ENCODE data around the gene KRT33B. TPM values are rescaled to one million over a fixed set of nuclear protein-coding genes. Genes with fewer than 3 reads are reported as not detected.
"Not testable (repeated sequence)": the region's sequence is repeated elsewhere in the genome, so short reads cannot be mapped to it uniquely, and the experiment has no call there.

Gene KRT33B
- total RNA-seq, 1 donor from 2014 or later = not detected

DNA sequence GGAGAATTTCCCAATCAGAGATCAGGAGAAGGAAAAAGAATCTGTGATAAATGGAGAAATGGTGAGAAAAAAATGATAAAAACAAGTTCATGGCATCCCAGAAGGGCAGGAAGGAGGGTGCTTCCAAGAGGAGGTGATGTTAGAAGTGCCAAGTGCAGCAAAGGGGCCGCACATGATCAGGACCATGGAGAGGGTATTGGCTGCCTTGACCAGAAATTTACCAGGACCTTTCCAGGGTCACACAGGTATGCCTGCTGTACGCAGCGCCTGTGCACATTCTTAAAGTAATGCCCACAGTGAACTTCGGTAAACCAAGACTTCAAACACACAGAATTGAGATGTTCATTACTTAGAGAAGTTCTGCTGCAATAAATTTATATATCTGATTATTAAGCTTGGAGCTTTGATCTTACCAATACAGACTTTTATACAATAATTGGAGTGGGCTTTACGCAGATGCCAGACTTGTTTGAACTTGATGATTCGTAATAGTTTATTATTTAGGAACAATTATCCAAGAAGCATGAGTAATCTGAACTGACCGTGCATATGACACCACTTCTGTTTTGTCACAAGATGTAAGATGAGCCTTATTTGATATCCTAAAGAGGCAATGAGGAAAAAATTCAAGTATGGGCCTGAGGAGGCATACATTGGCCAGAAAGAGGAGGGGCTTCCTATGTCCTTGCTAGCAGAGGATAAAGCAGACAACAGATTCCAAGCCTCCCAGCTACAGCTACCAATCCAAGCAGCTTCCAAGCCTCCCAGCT lies 16.8 kb downstream of the KRT33B start:
- Histone ChIP-seq H3K27ac (no peak overlapping the region), H3K4me3 (no peak overlapping the region), H3K4me1 (no peaks in the 10 kb centered on the region), H3K9me3 (no peaks in the 10 kb centered on the region), H3K36me3 (no peaks in the 10 kb centered on the region), H3K27me3 (ENCODE audit: low read depth) (peaks cover 7% of the 10 kb centered on the region)
- DNase-seq (no peak), ATAC-seq (no peak)
- intact Hi-C loops (cut with DNase I) = no loop called here
- no peak for TF ChIP-seq CTCF (IDR thresholded peaks at IDR 0.05)

DNA sequence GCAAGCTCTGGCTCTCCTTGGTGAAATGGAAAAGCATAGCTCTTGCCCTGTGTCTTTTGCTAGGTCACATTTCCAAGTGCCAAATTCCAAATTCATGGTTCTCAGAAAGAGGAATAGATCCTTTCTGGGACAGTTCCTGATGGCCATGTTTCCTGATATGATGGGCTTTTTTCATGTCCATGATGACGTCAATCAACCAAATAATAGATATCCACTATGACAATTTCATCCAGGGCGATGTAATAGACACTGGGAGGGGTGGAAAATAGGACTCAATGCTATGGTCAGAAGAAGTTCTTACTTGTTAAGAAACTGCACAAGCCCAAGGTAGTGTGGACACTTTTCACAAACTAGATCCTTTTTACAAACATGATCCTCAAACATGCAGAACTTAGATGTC lies 18.4 kb downstream of the KRT33B start:
- Histone ChIP-seq H3K36me3 (no peaks in the 10 kb centered on the region), H3K4me1 (no peaks in the 10 kb centered on the region), H3K4me3 (no peak overlapping the region), H3K9me3 (no peaks in the 10 kb centered on the region), H3K27ac (no peak overlapping the region), H3K27me3 (ENCODE audit: low read depth) (peaks cover 7% of the 10 kb centered on the region)
- no peak for TF ChIP-seq CTCF (IDR thresholded peaks at IDR 0.05)
- no peak for DNase-seq
- intact Hi-C loops (cut with DNase I) = no loop called here
- no peak for ATAC-seq

GRCh38 chr17:41350381-41350878 lies 19.2 kb downstream of the KRT33B start, which contains the start of gene KRT33A:
Gene KRT33A (minus strand): TSS chr17:41350828. CDS start chr17:41350767, 61 bp downstream.
- H3K27me3 ChIP-seq (ENCODE audit: low read depth); intact Hi-C loops (cut with DNase I); DNase-seq; H3K36me3 ChIP-seq; H3K27ac ChIP-seq; H3K9me3 ChIP-seq; ATAC-seq; H3K4me3 ChIP-seq; H3K4me1 ChIP-seq: not testable (repeated sequence)

DNA sequence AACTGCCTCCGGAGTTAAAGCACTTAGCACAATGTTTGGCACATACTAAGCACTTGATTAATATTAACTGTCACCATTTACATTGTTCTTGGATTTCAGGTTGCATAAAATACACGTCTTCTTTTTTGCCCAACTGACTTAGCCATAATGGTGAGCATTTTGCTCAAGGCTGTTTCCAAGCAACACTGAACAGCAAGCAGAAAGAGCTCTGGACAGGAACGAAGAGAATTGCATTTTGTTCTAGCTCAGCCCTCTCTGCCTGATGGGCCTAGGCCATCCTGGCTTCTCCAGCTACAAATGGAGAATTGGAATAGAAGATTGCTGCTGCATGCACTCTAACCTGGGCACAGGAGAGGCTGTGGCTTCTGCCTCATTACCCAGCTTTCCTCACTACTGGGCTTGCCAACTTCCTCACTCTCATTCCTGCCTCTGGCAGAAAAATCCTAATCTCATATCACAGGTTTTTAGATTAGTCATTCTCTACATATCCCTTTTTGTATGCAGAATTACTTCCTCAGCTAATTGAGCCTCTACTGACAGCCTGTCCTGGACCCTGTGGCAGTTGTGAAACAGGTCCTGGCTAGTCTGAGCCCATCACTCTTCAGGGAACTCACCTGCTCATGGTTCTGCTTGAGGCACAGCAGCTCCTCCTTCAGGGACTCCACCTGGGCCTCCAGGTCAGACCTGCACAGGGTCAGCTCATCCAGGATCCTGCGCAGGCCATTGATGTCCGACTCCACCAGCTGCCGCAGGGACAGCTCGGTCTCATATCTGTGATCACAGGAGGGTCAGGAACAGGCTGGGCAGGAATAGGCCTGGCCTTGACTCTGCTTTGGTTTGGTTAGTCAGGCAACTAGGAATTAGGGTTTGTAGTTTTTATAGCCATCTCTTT lies 21.5 kb downstream of the KRT33B start:
- Histone ChIP-seq H3K4me3 (no peak overlapping the region), H3K4me1 (no peaks in the 10 kb centered on the region), H3K27ac (no peak overlapping the region), H3K27me3 (ENCODE audit: low read depth) (peaks cover 3% of the 10 kb centered on the region), H3K36me3 (no peaks in the 10 kb centered on the region), H3K9me3 (no peaks in the 10 kb centered on the region)
- DNase-seq = no peak
- TF ChIP-seq CTCF (IDR thresholded peaks at IDR 0.05) = no peak
- intact Hi-C loops (cut with DNase I) = no loop called here
- no peak for ATAC-seq

- not testable (repeated sequence) for H3K4me3 ChIP-seq
Measured at GRCh38 chr17:41346421-41346820, 23.2 kb downstream of the KRT33B start.

DNA sequence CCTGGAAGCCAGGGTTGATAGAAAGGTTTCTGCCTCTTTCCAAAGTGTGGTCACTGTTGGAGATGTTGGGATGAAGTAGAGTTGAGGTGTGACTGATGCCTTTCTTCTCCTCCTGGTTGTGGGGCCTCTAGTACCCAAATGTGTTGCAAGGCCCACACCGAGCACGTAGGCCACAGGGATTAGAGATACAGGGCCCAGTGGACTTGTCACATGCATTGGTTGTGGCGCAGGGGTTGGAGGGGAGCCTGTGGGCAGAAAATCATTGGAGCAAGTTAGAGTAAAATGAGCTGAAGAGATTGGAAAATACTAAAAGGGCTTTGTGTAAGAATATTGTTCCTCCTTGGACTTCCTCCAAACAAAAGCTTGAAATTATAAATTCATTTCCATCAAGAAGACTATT lies 23.6 kb downstream of the KRT33B start:
- DNase-seq = no peak
- no peak overlapping the region for H3K4me3 ChIP-seq
- intact Hi-C loops (cut with DNase I) = no loop called here
- H3K9me3 ChIP-seq = no peaks in the 10 kb centered on the region
- TF ChIP-seq CTCF (IDR thresholded peaks at IDR 0.05) = no peak
- H3K27ac ChIP-seq = no peak overlapping the region
- H3K27me3 ChIP-seq (ENCODE audit: low read depth) = no peaks in the 10 kb centered on the region
- ATAC-seq = no peak
- no peaks in the 10 kb centered on the region for H3K36me3 ChIP-seq
- H3K4me1 ChIP-seq = no peaks in the 10 kb centered on the region

More at GRCh38 chr17:41346421-41346820, 23.2 kb downstream of the KRT33B start:
- H3K4me1 ChIP-seq; H3K27ac ChIP-seq; DNase-seq; H3K27me3 ChIP-seq (ENCODE audit: low read depth); intact Hi-C loops (cut with DNase I); H3K36me3 ChIP-seq; ATAC-seq; H3K9me3 ChIP-seq: not testable (repeated sequence)
